ENCODE measurements around the gene TNPO2.

DNA sequence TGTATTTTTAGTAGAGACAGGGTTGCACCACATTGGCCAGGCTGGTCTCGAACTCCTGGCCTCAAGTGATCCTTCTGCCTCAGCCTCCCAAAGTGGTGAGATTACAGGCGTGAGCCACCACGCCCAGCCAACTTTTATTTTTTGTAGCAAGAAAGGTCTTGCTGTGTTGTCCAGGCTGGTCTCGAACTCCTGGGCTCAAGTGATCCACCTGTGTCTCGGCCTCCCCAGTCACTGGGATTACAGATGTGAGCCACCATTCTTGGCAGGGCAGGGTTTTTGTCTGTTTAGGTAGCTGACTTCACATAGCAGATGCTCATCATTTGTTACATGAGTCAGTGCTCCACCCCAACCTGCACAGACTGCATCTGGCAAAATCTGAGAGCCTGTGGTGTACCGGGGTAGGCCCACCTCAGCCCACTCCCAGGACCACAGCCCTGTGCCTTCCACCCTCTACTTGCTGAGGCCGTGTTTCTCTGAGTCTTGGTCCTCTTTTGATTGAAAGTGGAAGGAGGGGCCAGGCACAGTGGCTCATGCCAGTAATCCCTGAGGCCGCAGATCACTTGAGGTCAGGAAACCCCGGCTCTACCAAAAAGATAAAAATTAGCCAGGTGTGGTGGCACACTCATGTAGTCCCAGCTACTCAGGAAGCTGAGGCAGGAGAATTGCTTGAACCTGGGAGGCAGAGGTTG is 4.2 kb upstream of the TNPO2 start:
- TF ChIP-seq, protein P1, sequence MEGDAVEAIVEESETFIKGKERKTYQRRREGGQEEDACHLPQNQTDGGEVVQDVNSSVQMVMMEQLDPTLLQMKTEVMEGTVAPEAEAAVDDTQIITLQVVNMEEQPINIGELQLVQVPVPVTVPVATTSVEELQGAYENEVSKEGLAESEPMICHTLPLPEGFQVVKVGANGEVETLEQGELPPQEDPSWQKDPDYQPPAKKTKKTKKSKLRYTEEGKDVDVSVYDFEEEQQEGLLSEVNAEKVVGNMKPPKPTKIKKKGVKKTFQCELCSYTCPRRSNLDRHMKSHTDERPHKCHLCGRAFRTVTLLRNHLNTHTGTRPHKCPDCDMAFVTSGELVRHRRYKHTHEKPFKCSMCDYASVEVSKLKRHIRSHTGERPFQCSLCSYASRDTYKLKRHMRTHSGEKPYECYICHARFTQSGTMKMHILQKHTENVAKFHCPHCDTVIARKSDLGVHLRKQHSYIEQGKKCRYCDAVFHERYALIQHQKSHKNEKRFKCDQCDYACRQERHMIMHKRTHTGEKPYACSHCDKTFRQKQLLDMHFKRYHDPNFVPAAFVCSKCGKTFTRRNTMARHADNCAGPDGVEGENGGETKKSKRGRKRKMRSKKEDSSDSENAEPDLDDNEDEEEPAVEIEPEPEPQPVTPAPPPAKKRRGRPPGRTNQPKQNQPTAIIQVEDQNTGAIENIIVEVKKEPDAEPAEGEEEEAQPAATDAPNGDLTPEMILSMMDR (conservative IDR thresholded peaks at IDR 0.05; ENCODE audit: low read length) = no peak
- TF ChIP-seq EZH2phosphoT487 (IDR thresholded peaks at IDR 0.05; ENCODE audit: borderline replicate concordance) = no peak
